HEK293T (cell line): Measurements from ENCODE around the gene IRF2BP1.

ENCODE experiments used
- BHLHE40 ChIP-seq: fragments of 450-650 bp; IDR thresholded peaks from 2 replicates; pipeline ENCODE4 v1.6.1; 2016; ENCODE audit warnings: mild to moderate bottlenecking, moderate library complexity, borderline replicate concordance
- CTBP1 ChIP-seq: fragments of 450-650 bp; IDR thresholded peaks from 2 replicates; pipeline ENCODE4 v1.6.1; 2016; ENCODE audit warnings: borderline replicate concordance
- FOXK2 ChIP-seq: fragments of 450-650 bp; IDR thresholded peaks from 2 replicates; pipeline ENCODE4 v1.6.1; 2016; ENCODE audit warnings: mild to moderate bottlenecking
- FOXM1 ChIP-seq: fragments of 450-650 bp; IDR thresholded peaks from 2 replicates; pipeline ENCODE4 v1.6.1; 2017; ENCODE audit warnings: mild to moderate bottlenecking, borderline replicate concordance
- HDGF ChIP-seq: fragments of 450-650 bp; IDR thresholded peaks from 2 replicates; pipeline ENCODE4 v1.6.1; 2017; ENCODE audit warnings: antibody characterized with exemption, borderline replicate concordance
- LEF1 ChIP-seq: fragments of 450-650 bp; IDR thresholded peaks from 2 replicates; pipeline ENCODE4 v1.6.1; 2017; ENCODE audit warnings: mild to moderate bottlenecking, borderline replicate concordance
- NFRKB ChIP-seq: fragments of 450-650 bp; IDR thresholded peaks from 2 replicates; pipeline ENCODE4 v1.6.1; 2016; ENCODE audit warnings: mild to moderate bottlenecking, moderate library complexity
- SP1 ChIP-seq: fragments of 450-650 bp; IDR thresholded peaks from 2 replicates; pipeline ENCODE4 v1.6.1; 2017
- SUZ12 ChIP-seq: fragments of 450-650 bp; IDR thresholded peaks from 2 replicates; pipeline ENCODE4 v1.6.1; 2016; ENCODE audit warnings: mild to moderate bottlenecking
- TARDBP ChIP-seq: fragments of 450-650 bp; IDR thresholded peaks from 2 replicates; pipeline ENCODE4 v1.6.1; 2016
- ZNF384 ChIP-seq: fragments of 450-650 bp; IDR thresholded peaks from 2 replicates; pipeline ENCODE4 v1.6.1; 2016
- TF ChIP-seq, protein P1 (sequence below): fragments of 450-650 bp; IDR thresholded peaks from 2 replicates; pipeline ENCODE4 v1.6.1; 2016

DNA sequence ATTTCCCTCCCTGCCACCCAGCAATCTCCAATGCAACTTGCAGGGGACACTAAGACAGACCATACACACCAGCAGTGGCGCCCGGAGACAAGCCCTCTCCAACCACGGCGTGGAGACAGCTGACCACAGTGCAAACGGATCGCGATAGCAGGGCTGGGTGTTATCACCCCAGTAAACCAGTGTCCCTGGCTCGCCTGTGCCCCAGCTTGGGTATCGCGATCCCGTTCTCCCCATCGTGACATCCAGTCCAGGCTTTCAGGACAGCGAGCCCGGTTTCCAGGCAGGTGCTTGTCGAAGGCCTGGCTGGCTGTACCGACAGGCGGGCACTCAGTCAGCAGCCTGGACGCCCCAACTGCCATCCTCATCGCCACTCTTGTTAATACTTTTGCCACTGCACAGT lies 49.3 kb upstream of the IRF2BP1 start:
- TF ChIP-seq SUZ12 (no peak), ZNF384 (no peak), SP1 (no peak), CTBP1 (no peak), NFRKB (no peak), BHLHE40 (no peak), FOXM1 (no peak), TARDBP (no peak), LEF1 (no peak), HDGF (no peak), FOXK2 (no peak)
- TF ChIP-seq, protein P1, sequence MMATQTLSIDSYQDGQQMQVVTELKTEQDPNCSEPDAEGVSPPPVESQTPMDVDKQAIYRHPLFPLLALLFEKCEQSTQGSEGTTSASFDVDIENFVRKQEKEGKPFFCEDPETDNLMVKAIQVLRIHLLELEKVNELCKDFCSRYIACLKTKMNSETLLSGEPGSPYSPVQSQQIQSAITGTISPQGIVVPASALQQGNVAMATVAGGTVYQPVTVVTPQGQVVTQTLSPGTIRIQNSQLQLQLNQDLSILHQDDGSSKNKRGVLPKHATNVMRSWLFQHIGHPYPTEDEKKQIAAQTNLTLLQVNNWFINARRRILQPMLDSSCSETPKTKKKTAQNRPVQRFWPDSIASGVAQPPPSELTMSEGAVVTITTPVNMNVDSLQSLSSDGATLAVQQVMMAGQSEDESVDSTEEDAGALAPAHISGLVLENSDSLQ = no peak
